Measurements from ENCODE around the gene ZSCAN5C. TPM values are rescaled to one million over a fixed set of nuclear protein-coding genes. Genes with fewer than 3 reads are reported as not detected.
"Not testable (repeated sequence)": the region's sequence is repeated elsewhere in the genome, so short reads cannot be mapped to it uniquely, and the experiment has no call there.

The ZSCAN5C gene
- total and polyA plus RNA-seq, 7 donors, result not detected

- no peaks in the 10 kb centered on the region for H3K9me3 ChIP-seq
- H3K4me1 ChIP-seq, result no peaks in the 10 kb centered on the region
- WGBS, 2 donors, result 94% methylated on average over 9 of the region's 9 CpGs
- intact Hi-C loops (cut with DNase I), result no loop called here
- H3K4me3 ChIP-seq, result no peak overlapping the region
- no peak for DNase-seq
- H3K36me3 ChIP-seq, result peaks cover 0 to 5% (median 0%) of the 10 kb centered on the region in 4 donors
- H3K27ac ChIP-seq, result no peak overlapping the region
- TF ChIP-seq POLR2AphosphoS5 (IDR thresholded peaks at IDR 0.05) (no peak), EP300 (IDR thresholded peaks at IDR 0.05) (no peak), POLR2A (IDR thresholded peaks at IDR 0.05) (no peak)
- TF ChIP-seq, protein P1, sequence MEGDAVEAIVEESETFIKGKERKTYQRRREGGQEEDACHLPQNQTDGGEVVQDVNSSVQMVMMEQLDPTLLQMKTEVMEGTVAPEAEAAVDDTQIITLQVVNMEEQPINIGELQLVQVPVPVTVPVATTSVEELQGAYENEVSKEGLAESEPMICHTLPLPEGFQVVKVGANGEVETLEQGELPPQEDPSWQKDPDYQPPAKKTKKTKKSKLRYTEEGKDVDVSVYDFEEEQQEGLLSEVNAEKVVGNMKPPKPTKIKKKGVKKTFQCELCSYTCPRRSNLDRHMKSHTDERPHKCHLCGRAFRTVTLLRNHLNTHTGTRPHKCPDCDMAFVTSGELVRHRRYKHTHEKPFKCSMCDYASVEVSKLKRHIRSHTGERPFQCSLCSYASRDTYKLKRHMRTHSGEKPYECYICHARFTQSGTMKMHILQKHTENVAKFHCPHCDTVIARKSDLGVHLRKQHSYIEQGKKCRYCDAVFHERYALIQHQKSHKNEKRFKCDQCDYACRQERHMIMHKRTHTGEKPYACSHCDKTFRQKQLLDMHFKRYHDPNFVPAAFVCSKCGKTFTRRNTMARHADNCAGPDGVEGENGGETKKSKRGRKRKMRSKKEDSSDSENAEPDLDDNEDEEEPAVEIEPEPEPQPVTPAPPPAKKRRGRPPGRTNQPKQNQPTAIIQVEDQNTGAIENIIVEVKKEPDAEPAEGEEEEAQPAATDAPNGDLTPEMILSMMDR (IDR thresholded peaks at IDR 0.05), result no peak
- H3K27me3 ChIP-seq, result no peaks in the 10 kb centered on the region
These were observed 21.4 kb downstream of the ZSCAN5C start for GRCh38 chr19:56223481-56223880.

GRCh38 chr19:56245121-56245740, 43.2 kb downstream of the ZSCAN5C start:
- intact Hi-C loops (cut with DNase I), result no loop called here
- H3K27me3 ChIP-seq, result no peaks in the 10 kb centered on the region
- TF ChIP-seq EP300 (IDR thresholded peaks at IDR 0.05) (no peak), POLR2AphosphoS5 (IDR thresholded peaks at IDR 0.05) (no peak), POLR2A (IDR thresholded peaks at IDR 0.05) (no peak)
- TF ChIP-seq, protein P1 (IDR thresholded peaks at IDR 0.05), result no peak
- no peaks in the 10 kb centered on the region for H3K4me1 ChIP-seq
- no peak for DNase-seq
- no peak overlapping the region for H3K27ac ChIP-seq
- H3K9me3 ChIP-seq, result no peaks in the 10 kb centered on the region
- no peaks in the 10 kb centered on the region for H3K36me3 ChIP-seq
- WGBS, 2 donors, result 90 to 94% methylated on average over 7 of the region's 7 CpGs
- no peak overlapping the region for H3K4me3 ChIP-seq

DNA sequence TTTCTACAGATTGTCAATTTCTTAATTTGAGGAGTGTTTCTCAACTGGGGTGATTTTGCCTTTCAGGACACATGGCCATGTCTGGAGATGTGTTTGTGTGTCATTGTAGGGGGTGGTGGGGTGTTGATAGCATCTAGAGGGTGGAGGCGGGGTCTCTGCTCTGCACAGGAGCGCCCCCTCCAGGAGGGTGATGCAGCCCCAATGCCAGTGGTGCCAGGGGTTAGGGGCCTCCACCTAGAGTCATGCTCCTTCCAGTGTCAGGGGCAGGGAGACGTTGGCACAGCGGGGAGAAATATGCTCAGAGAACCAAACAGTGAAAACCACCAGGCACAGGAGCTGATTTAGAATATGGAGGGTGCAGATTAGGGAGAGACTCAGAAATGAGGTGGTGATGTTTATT, 43.7 kb downstream of the ZSCAN5C start:
- H3K4me1 ChIP-seq; H3K36me3 ChIP-seq; intact Hi-C loops (cut with DNase I); DNase-seq; H3K27me3 ChIP-seq; H3K9me3 ChIP-seq; H3K4me3 ChIP-seq; H3K27ac ChIP-seq: not testable (repeated sequence)
- 80 to 82% methylated on average over 4 of the region's 4 CpGs for WGBS, 2 donors

- H3K27me3 ChIP-seq; DNase-seq; intact Hi-C loops (cut with DNase I); H3K4me3 ChIP-seq; H3K36me3 ChIP-seq; H3K27ac ChIP-seq; H3K4me1 ChIP-seq; H3K9me3 ChIP-seq: not testable (repeated sequence)
- WGBS, 2 donors, result 94 to 96% methylated on average over 8 of the region's 8 CpGs
These were observed 46.8 kb downstream of the ZSCAN5C start for GRCh38 chr19:56248736-56249338.

- TF ChIP-seq POLR2AphosphoS5 (IDR thresholded peaks at IDR 0.05) (no peak), POLR2A (IDR thresholded peaks at IDR 0.05) (no peak), EP300 (IDR thresholded peaks at IDR 0.05) (no peak)
- TF ChIP-seq, protein P1 (IDR thresholded peaks at IDR 0.05), result peak in 3 of 4 experiments; percentile 67 to 74 (median 68)
- peak; percentile 73 for DNase-seq
- WGBS, 2 donors, result 36 to 44% methylated on average over 10 of the region's 10 CpGs
- Histone ChIP-seq H3K27ac (no peak overlapping the region), H3K4me3 (no peak overlapping the region), H3K27me3 (peaks cover 0 to 3% (median 0%) of the 10 kb centered on the region in 3 donors), H3K9me3 (no peaks in the 10 kb centered on the region), H3K4me1 (peaks cover 0 to 3% (median 0%) of the 10 kb centered on the region in 4 donors), H3K36me3 (no peaks in the 10 kb centered on the region)
- intact Hi-C loops (cut with DNase I), result loop anchor here (2.0 to 5.0 kb wide), 2 partner anchors 98 to 176 kb away; no protein-coding TSS in a partner anchor
These were observed 50.8 kb downstream of the ZSCAN5C start for GRCh38 chr19:56252699-56253422.
